Suprapubic skin (tissue), 4 donors: ENCODE measurements around the gene GRIK4.

Source experiments
- CTCF ChIP-seq, 2 donors: fragments of 200-600 bp in 1 of 2; fragments of 450-650 bp in 1 of 2; sonication (generic) in 1 of 2; IDR thresholded peaks; one replicate each; pipeline ENCODE4 v1.5.1; 2016 to 2019; ENCODE audit warnings: antibody characterized with exemption in 2 of 2, mild to moderate bottlenecking in 1 of 2, moderate library complexity in 1 of 2
- POLR2A ChIP-seq, 2 donors: fragments of 450-650 bp; IDR thresholded peaks; one replicate each; pipeline ENCODE4 v1.6.1; 2017; ENCODE audit warnings: antibody characterized with exemption in 2 of 2, mild to moderate bottlenecking in 2 of 2, moderate library complexity in 2 of 2
- POLR2AphosphoS5 ChIP-seq, 3 donors: sonication (generic); formaldehyde crosslinking; IDR thresholded peaks; one replicate each; pipeline ENCODE4 v1.6.1; 2017; ENCODE audit warnings: antibody characterized with exemption in 3 of 3

- TF ChIP-seq CTCF (IDR thresholded peaks at IDR 0.05), result no peak
- no peak for TF ChIP-seq POLR2A (IDR thresholded peaks at IDR 0.05)
- no peak for TF ChIP-seq POLR2AphosphoS5 (IDR thresholded peaks at IDR 0.05)
Measured at GRCh38 chr11:121018746-121019145, 507.2 kb downstream of the GRIK4 start.
